GM18499 (cell line): ENCODE results near the gene BAHCC1.

Experiments used
- ATAC-seq: cut with Tn5 transposase; IDR thresholded peaks from one replicate; pipeline ENCODE4 v1.9.1; 2021; ENCODE audit warnings: moderate number of reproducible peaks; ENCODE audit not compliant: insufficient read depth, unreplicated experiment

BAHCC1 gene

DNA sequence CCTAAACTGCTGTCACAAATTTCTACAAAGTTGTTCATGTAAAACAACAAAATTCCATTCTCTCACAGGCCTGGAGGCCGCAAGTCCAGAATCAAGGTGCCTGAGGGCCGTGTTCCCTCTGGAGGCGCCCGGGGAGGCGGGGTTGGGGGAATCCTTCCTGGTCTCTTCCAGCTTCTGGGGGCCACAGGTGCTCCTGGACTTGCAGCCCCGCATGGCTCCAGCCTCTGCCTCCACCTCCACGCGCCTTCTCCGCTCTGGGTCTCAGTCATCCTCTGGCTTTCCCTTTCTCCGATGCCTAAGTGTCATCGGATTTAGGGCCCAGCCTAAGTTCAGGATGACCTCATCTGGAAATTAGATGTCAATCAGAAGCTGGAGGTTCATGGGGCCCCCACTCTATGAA, 28.6 kb upstream of the BAHCC1 start:
- ATAC-seq, result no peak

- ATAC-seq, result no peak
Measured at GRCh38 chr17:81367171-81367570, 28.1 kb upstream of the BAHCC1 start.

DNA sequence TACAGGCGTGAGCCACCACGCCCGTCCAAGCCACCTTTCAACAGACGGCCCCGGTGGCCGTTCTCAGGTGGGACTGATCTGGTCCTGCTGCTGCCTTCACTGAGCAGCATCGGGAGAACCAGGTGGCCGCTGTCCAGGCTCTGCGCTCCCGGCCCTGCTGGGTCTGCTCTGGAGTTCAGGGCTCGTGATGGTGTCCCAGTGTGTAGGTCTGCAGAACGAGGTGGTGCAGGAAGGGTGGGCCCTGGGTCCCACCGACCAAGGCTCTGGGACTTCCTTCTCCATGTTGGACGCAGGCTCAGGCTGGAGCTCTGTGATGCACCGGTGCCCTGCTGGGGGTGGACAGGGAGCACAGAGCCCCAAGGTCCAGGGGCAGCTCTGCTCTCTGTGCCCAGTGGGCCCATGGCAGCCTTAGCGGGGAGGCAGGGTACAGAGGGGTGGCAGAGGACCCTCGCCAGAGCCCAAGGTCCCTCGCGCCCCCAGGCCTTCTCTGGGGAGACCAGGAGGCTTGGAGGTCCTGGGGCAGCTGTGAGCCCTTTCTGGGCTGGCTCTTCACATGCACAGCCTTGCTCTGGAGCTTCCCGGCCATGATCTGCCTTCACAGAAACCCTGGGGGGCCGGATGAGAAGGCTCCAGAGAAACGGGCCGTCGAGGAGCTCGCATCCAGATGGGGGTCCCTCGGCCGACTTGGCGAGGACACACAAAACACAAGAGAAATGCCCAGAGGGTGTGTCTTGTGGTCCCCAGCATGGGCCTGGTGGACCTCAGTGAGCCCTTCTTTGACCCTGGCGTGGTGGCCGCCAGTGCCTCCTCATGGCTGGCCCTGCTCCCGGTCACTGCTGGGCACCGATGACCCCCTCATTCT, 26.9 kb upstream of the BAHCC1 start:
- no peak for ATAC-seq

DNA sequence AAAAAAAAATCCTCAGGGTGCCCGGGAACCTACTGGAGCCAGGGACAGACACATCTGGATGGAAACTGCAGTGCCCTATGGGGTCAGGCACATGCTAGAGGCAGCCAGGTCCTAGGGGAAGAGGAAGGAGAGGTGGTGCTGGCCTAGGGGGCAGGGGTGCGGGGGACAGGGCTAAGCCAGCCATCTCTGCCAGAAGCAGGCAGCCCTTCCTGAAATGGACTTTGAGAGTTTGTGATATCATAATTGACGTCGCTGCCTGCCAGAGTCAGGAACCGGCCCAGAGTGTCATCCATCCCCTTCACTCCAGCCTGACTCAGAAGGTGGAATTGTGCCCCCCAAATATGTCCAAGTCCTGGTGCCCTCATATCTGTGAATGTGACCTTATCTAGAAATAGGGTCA, 25.0 kb upstream of the BAHCC1 start:
- ATAC-seq, result no peak

- no peak for ATAC-seq
Measured at GRCh38 chr17:81371910-81372760, 23.1 kb upstream of the BAHCC1 start.

- no peak for ATAC-seq
Measured at GRCh38 chr17:81373536-81374160, 21.6 kb upstream of the BAHCC1 start.

- no peak for ATAC-seq
Measured at GRCh38 chr17:81374890-81375289, 20.4 kb upstream of the BAHCC1 start.

GRCh38 chr17:81376946-81377714, 18.1 kb upstream of the BAHCC1 start:
- no peak for ATAC-seq

- no peak for ATAC-seq
Measured at GRCh38 chr17:81378941-81379511, 16.2 kb upstream of the BAHCC1 start.

DNA sequence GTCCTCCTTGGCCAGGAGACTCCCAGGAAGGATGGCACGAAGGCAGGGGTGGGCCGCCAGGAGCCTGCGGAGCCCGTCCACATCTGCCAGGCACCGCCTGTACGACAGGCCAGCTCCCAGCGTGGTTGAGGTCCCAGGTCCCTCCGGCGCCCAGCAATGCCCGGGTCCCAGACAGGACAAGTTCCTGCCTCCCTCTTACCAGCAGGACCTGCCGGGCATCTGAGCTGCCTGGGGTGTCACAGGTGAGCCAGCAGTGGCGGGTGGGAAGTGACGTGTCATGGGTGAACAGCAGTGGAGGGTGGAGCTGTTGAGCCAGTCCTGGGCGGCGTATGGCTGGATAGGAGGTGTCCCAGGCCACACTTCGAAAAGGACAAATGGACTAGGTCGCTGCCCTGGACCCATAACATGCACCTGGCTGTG, 15.7 kb upstream of the BAHCC1 start:
- ATAC-seq, result no peak

DNA sequence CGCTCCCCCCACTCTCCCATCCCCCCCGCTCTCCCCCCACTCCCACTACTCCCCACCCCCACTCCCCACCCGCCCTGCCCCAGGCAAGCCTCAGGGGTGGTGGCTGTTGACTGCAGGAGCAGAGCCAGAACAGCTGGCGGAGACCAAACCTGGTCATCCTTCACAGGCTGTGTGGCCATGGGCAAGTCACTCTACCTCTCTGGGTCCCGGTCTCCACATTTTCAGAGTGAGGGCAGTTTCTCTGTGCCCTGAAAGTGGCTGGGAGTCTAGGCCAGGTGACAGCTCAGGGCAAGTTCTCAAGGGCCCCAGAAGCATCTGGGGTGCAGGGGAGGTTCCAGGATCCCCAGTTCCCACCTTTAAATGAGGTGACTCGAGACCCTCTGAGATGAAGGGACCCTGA, 15.1 kb upstream of the BAHCC1 start:
- ATAC-seq, result no peak

GRCh38 chr17:81380666-81381518, 14.4 kb upstream of the BAHCC1 start:
- ATAC-seq, result no peak

DNA sequence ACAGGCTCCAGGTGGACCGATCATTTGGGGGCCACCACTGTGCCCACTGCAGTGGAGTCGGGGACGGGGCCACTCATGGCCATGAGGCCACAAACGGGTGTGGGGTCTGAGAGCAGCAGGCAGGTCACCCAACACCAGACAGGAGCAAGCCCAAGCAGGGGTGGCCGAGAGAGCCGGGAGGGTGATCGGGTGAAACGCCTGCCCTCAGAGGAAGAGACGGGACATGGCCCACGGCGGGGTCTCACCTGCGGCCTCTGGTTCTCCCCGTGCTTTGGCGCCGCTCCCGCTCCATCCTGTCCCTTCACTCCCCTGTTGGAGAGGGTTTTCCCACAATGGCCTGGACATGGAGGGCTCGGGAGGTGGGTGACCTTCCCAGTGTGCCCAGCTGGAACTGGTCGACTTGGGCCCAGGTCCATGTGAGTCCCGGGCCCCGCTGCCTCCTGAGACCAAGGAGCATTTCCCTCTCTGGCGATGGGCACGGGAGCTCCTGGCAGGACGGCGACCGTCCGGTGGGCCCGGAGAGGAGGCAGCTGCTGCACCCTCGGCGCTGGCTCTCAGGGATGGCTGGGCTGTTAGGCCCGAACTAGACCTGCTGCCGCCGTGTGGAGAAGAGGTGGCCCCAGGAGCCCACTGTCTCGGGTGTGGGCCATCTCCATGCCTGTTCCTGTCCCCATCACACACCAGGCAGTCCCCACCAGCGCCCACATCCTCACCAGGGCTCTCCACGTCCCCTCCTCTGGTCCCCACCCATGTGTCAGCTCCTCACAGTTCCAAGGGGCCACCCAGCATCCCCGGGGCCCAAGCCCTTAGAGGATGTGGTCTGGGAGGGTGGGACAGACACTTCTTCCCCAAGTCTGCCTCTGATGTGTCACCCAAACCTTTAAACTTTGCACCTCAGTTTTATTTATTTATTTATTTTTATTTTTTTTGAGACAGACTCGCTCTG, 13.4 kb upstream of the BAHCC1 start:
- ATAC-seq, result no peak

DNA sequence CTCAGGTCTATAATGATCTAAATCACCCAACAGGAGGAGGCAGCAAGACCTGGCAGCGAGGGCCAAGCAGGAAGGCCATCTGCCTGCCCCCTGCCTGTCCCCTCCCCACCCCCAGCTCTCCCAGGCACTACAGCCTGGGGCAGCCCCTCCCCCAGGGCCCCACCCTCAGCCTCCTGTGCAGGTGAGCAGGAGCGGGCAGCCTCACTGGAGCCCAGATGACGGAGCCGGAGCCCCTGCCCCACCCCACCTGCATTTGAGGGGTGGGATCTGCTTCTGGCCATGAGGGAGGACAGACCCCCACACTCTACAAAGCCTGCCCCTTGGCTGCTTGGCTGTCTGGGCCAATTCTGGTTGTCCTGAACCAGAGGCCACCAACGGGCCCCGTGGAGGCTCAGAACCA, 12.4 kb upstream of the BAHCC1 start:
- ATAC-seq, result no peak

- ATAC-seq, result no peak
Measured at GRCh38 chr17:81383504-81384421, 11.5 kb upstream of the BAHCC1 start.

- no peak for ATAC-seq
Measured at GRCh38 chr17:81384929-81385319, 10.3 kb upstream of the BAHCC1 start.
